ENCODE results near the gene PCMTD2. TPM values are rescaled to one million over a fixed set of nuclear protein-coding genes. Genes with fewer than 3 reads are reported as not detected.
A peak's percentile ranks its signal among the peaks of the same experiment; 100 is the strongest.
"Not testable (repeated sequence)": the region's sequence is repeated elsewhere in the genome, so short reads cannot be mapped to it uniquely, and the experiment has no call there.

PCMTD2 gene
- total RNA-seq, 3 donors from 2014 or later = 20.4 to 24.4 (median 21.2) TPM

DNA sequence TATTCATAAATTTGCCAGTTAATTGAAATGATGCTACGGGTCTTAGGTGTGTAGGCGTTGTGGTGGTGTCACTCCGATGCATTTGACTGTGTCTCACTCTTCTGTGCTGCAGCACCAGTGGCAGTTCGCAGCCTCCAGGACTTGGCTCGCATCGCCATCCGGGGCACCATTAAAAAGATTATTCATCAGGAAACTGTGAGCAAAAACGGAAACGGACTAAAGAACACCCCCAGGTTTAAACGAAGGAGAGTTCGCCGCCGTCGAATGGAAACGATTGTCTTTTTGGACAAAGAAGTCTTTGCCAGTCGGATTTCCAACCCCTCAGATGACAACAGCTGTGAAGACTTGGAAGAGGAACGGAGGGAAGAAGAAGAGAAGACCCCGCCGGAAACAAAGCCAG is 17.6 kb downstream of the PCMTD2 start:
- ATAC-seq (no peak), DNase-seq (no peak)
- Mint-ChIP-seq H3K4me1 (ENCODE audit: low read depth) (peaks cover 4% of the 10 kb centered on the region), H3K4me3 (no peak overlapping the region), H3K27me3 (ENCODE audit: low read depth) (no peaks in the 10 kb centered on the region), H3K36me3 (ENCODE audit: insufficient read depth) (peaks cover 39% of the 10 kb centered on the region), H3K9me3 (no peaks in the 10 kb centered on the region)

GRCh38 chr20:64276817-64277216 is 21.3 kb downstream of the PCMTD2 start:
- no peak overlapping the region for H3K4me3 Mint-ChIP-seq
- no peak for DNase-seq

GRCh38 chr20:64277571-64278316 is 22.2 kb downstream of the PCMTD2 start:
- H3K36me3 Mint-ChIP-seq (ENCODE audit: insufficient read depth) = peaks cover 18% of the 10 kb centered on the region
- ATAC-seq (no peak), DNase-seq (no peak)
- no peaks in the 10 kb centered on the region for H3K9me3 Mint-ChIP-seq
- H3K4me3 Mint-ChIP-seq = no peak overlapping the region
- H3K27me3 Mint-ChIP-seq (ENCODE audit: low read depth) = no peaks in the 10 kb centered on the region
- peaks cover 19% of the 10 kb centered on the region for H3K4me1 Mint-ChIP-seq (ENCODE audit: low read depth)

More at GRCh38 chr20:64276817-64277216, 21.3 kb downstream of the PCMTD2 start:
- no peaks in the 10 kb centered on the region for H3K9me3 Mint-ChIP-seq
- H3K4me1 Mint-ChIP-seq (ENCODE audit: low read depth) = peaks cover 15% of the 10 kb centered on the region
- no peaks in the 10 kb centered on the region for H3K27me3 Mint-ChIP-seq (ENCODE audit: low read depth)
- peaks cover 19% of the 10 kb centered on the region for H3K36me3 Mint-ChIP-seq (ENCODE audit: insufficient read depth)
- ATAC-seq = no peak

- H3K27me3 Mint-ChIP-seq (ENCODE audit: low read depth) = no peaks in the 10 kb centered on the region
- DNase-seq = no peak
- no peak for ATAC-seq
Measured at GRCh38 chr20:64278317-64278681, 22.8 kb downstream of the PCMTD2 start.

DNA sequence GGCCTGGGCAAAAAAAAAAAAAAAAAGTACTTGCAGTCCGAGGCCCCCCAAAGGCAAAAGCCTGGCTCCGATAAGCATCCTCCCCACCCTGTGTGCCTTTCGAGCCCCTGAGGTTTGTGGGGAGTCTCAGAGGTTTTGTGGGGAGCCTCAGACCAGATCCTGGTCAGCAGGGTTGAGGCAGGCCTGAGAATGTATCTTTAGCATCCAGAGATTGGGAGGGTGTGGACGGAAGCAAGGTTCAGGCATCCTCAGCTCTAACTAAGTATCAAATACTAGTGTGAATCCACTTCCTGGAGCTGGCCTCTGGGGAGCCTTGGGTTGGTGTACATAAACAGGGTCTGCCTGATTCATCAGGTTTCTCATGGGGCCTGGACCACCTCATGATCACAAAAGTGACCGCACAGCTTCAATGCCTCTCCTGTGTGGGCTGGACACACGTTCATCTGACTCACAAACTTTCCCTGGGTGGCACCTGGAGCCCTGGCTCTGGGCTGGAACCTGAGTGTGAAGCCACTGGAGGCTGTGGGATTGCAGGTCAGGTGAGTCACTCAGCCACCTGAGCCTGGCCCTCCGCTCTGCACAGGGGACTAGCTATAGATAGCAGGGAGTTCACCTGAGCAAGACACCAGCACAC is 24.4 kb downstream of the PCMTD2 start:
- H3K36me3 Mint-ChIP-seq (ENCODE audit: insufficient read depth) = peaks cover 4% of the 10 kb centered on the region
- DNase-seq (no peak), ATAC-seq (no peak)
- no peaks in the 10 kb centered on the region for H3K27me3 Mint-ChIP-seq (ENCODE audit: low read depth)
- no peak overlapping the region for H3K4me3 Mint-ChIP-seq
- no peaks in the 10 kb centered on the region for H3K9me3 Mint-ChIP-seq
- H3K4me1 Mint-ChIP-seq (ENCODE audit: low read depth) = peaks cover 20% of the 10 kb centered on the region

More at GRCh38 chr20:64278317-64278681, 22.8 kb downstream of the PCMTD2 start:
- Mint-ChIP-seq H3K4me1 (ENCODE audit: low read depth) (peaks cover 19% of the 10 kb centered on the region), H3K9me3 (no peaks in the 10 kb centered on the region), H3K36me3 (ENCODE audit: insufficient read depth) (peaks cover 13% of the 10 kb centered on the region), H3K4me3 (no peak overlapping the region)

- peaks cover 4% of the 10 kb centered on the region for H3K36me3 Mint-ChIP-seq (ENCODE audit: insufficient read depth)
- H3K4me3 Mint-ChIP-seq = no peak overlapping the region
- DNase-seq (no peak), ATAC-seq (no peak)
- no peaks in the 10 kb centered on the region for H3K27me3 Mint-ChIP-seq (ENCODE audit: low read depth)
- H3K9me3 Mint-ChIP-seq = no peaks in the 10 kb centered on the region
- peaks cover 20% of the 10 kb centered on the region for H3K4me1 Mint-ChIP-seq (ENCODE audit: low read depth)
Measured at GRCh38 chr20:64280460-64280843, 24.9 kb downstream of the PCMTD2 start.

DNA sequence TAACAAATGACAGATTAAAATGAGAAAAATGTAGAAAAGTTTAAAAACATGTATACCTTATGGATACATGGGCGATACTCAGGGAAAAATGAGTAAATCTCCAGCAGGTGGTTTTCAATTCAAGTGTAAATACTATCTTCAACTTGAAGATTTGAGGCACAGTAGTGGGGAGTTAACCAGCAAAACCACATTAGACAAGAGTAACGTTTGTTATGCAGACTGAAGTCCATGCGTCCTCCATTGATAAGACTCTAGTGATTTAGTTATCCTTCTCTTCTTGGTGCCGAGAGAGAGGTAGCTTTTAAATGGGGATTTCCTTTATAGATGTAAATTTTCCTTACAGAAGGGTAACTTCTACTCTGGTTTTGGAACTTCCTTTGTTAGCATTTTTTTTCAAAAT is 28.1 kb downstream of the PCMTD2 start:
- DNase-seq (no peak), ATAC-seq (no peak)
- H3K9me3 Mint-ChIP-seq = no peaks in the 10 kb centered on the region
- H3K4me3 Mint-ChIP-seq = no peak overlapping the region
- H3K4me1 Mint-ChIP-seq (ENCODE audit: low read depth) = peaks cover 20% of the 10 kb centered on the region
- no peaks in the 10 kb centered on the region for H3K36me3 Mint-ChIP-seq (ENCODE audit: insufficient read depth)
- no peaks in the 10 kb centered on the region for H3K27me3 Mint-ChIP-seq (ENCODE audit: low read depth)

GRCh38 chr20:64285579-64286446 is 30.3 kb downstream of the PCMTD2 start:
- not testable (repeated sequence) for H3K9me3 Mint-ChIP-seq; H3K4me3 Mint-ChIP-seq; H3K36me3 Mint-ChIP-seq (ENCODE audit: insufficient read depth); H3K27me3 Mint-ChIP-seq (ENCODE audit: low read depth)
- peak; percentile 94 for ATAC-seq
- peak; percentile 58 for DNase-seq
- peaks cover 11% of the 10 kb centered on the region for H3K4me1 Mint-ChIP-seq (ENCODE audit: low read depth)

DNA sequence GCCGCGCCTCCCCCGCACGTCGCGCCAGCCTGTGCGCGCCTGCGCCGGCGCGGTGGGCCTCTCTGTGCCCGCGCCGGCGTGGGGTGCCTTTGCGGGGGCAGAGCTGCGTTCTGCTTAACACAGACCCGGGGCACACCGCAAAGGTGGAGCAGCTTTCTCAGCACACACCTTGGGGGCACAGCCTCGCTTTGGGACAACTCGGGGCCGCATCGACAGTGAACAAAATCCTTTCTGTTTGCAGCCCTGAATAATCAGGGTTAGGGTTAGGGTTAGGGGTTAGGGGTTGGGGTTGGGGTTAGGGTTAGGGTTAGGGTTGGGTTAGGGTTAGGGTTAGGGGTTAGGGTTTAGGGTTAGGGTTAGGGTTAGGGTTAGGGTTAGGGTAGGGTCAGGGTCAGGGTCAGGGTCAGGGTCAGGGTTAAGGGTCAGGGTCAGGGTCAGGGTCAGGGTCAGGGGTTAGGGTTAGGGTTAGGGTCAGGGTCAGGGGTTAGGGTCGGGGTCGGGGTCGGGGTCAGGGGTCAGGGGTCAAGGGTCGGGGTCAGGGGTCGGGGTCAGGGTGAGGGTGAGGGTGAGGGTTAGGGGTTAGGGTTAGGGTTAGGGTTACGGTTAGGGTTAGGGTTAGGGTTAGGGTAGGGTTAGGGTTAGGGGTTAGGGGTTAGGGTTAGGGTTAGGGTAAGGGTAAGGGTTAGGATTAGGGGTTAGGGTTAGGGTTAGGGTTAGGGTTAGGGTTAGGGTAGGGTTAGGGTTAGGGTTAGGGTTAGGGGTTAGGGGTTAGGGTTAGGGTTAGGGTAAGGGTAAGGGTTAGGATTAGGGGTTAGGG is 31.1 kb downstream of the PCMTD2 start:
- DNase-seq; ATAC-seq; H3K4me3 Mint-ChIP-seq; H3K9me3 Mint-ChIP-seq; H3K4me1 Mint-ChIP-seq (ENCODE audit: low read depth); H3K27me3 Mint-ChIP-seq (ENCODE audit: low read depth); H3K36me3 Mint-ChIP-seq (ENCODE audit: insufficient read depth): not testable (repeated sequence)

- H3K9me3 Mint-ChIP-seq; H3K36me3 Mint-ChIP-seq (ENCODE audit: insufficient read depth); DNase-seq; H3K4me3 Mint-ChIP-seq; ATAC-seq; H3K27me3 Mint-ChIP-seq (ENCODE audit: low read depth); H3K4me1 Mint-ChIP-seq (ENCODE audit: low read depth): not testable (repeated sequence)
Measured at GRCh38 chr20:64287264-64287590, 31.7 kb downstream of the PCMTD2 start.

DNA sequence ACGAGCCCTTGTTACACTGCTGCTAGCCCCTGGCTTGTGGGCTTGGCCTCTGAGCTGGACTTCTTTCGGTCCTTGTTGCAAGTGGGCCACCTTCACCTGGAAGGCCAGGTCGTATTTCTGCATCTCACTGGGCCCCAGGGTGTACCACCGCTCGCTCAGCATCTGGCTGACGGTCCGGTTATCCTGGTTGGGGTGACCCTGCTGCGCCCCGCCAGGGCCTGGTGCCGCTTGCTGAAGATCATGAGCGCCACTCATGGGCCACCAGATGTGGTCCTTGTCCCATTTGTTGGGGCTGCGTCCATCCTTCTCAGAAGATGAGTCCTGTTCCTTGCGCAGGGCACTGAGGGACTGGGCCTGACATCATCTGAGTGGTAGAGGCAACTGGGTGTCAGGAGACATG is 36.6 kb downstream of the PCMTD2 start:
- H3K4me1 Mint-ChIP-seq (ENCODE audit: low read depth); H3K36me3 Mint-ChIP-seq (ENCODE audit: insufficient read depth); H3K4me3 Mint-ChIP-seq; ATAC-seq; H3K27me3 Mint-ChIP-seq (ENCODE audit: low read depth); DNase-seq; H3K9me3 Mint-ChIP-seq: not testable (repeated sequence)

DNA sequence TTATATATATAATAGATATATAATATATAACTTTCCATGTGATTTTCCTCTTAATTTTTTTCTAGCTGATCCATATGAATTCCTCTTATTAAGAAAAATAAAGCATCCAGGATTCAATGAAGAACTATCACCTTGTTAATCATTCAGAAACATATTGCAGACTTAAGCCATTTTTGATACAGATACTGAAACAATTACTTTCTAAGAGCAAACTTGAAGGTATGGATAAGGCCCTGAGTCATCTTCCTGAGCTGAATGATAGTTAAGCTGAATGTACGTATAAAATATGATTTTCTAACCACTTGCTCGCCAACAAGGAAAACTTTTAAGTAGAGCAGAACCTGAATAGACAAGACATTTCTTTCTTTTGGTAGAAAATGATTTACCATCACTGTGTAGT is 47.5 kb downstream of the PCMTD2 start:
- H3K9me3 Mint-ChIP-seq; H3K4me1 Mint-ChIP-seq (ENCODE audit: low read depth); H3K27me3 Mint-ChIP-seq (ENCODE audit: low read depth); DNase-seq; H3K36me3 Mint-ChIP-seq (ENCODE audit: insufficient read depth); H3K4me3 Mint-ChIP-seq; ATAC-seq: not testable (repeated sequence)

GRCh38 chr20:64313761-64314160 is 58.2 kb downstream of the PCMTD2 start:
- not testable (repeated sequence) for ATAC-seq; DNase-seq; H3K9me3 Mint-ChIP-seq; H3K4me1 Mint-ChIP-seq (ENCODE audit: low read depth); H3K4me3 Mint-ChIP-seq; H3K36me3 Mint-ChIP-seq (ENCODE audit: insufficient read depth)
- H3K27me3 Mint-ChIP-seq (ENCODE audit: low read depth) = peaks cover 16% of the 10 kb centered on the region

DNA sequence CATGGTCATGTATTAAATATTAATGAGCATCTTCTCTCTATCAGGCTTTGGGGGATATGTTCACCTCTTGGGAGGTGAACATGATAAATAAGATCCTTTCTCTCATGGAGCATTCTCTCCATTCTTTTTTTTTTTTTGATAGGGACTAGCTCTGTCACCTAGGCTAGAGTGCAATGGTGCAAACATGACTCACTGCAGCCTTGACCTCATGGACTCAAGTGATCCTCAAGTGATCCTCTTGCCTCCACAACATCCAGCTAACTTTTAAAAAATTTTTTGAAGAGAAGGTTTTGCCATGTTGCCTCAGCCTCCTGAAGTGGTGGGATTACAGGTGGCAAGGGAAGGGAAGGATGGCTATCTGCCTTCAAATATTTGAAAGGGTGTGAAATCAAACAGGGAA is 59.8 kb downstream of the PCMTD2 start:
- not testable (repeated sequence) for H3K4me1 Mint-ChIP-seq (ENCODE audit: low read depth); DNase-seq; H3K36me3 Mint-ChIP-seq (ENCODE audit: insufficient read depth); H3K9me3 Mint-ChIP-seq; ATAC-seq; H3K4me3 Mint-ChIP-seq
- peaks cover 19% of the 10 kb centered on the region for H3K27me3 Mint-ChIP-seq (ENCODE audit: low read depth)
